B cell (primary cell): ENCODE data around the gene SLC12A4. TPM values are rescaled to one million over a fixed set of nuclear protein-coding genes. Genes with fewer than 3 reads are reported as not detected.

ENCODE experiments used
- ATAC-seq: fragments of 200-7000 bp; cut with Tn5 transposase; one replicate; pipeline ENCODE4 v1.10.0; 2021; ENCODE audit warnings: low read depth, mild to moderate bottlenecking, moderate number of reproducible peaks, moderate library complexity
- CTCF ChIA-PET: fragments of 350-600 bp; sonication (Branson Sonifier 250); formaldehyde crosslinking; loops from one replicate; lab custom pipeline; 2021; ENCODE audit warnings: antibody characterized with exemption, inconsistent platforms; lab: Charles Lee
- POLR2A ChIA-PET: fragments of 350-600 bp; sonication (Branson Sonifier 250); formaldehyde crosslinking; loops from one replicate; lab custom pipeline; 2021; ENCODE audit warnings: antibody characterized with exemption; lab: Charles Lee
- DNase-seq: peaks from one replicate; pipeline ENCODE4 v3.0.0; 2013
- H2AFZ ChIP-seq: 2 replicates; pipeline ENCODE4 v1.6.1; 2012; ENCODE audit warnings: mild to moderate bottlenecking, low read depth, low read length; ENCODE audit not compliant: insufficient read depth, poor library complexity, severe bottlenecking
- H3K27ac ChIP-seq, 2 donors: 1 replicate in 1 of 2; 2 replicates in 1 of 2; pipeline ENCODE4 v1.5.1; 2012 to 2013; ENCODE audit warnings: low read length in 2 of 2, mild to moderate bottlenecking in 2 of 2, moderate library complexity in 1 of 2
- H3K27me3 ChIP-seq, 4 experiments: fragments of 200-600 bp in 1 of 4; sonication (generic) in 1 of 4; replicated peaks in 1 of 4; 1 replicate in 2 of 4; 2 replicates in 2 of 4; pipeline versions ENCODE4 v1.6.1 to v1.7.0; 2013 to 2016; ENCODE audit warnings: low read length in 3 of 4, mild to moderate bottlenecking in 2 of 4, mixed read lengths in 1 of 4, moderate library complexity in 1 of 4; ENCODE audit not compliant: insufficient read depth in 4 of 4, control insufficient read depth in 3 of 4; ENCODE audit errors: control extremely low read depth in 1 of 4
- H3K36me3 ChIP-seq, 2 experiments: replicated peaks in 1 of 2; 1 replicate in 1 of 2; 2 replicates in 1 of 2; pipeline versions ENCODE4 v1.6.1 to v1.7.1; 2013; ENCODE audit warnings: low read length in 1 of 2; ENCODE audit not compliant: insufficient read depth in 2 of 2, control insufficient read depth in 1 of 2; ENCODE audit errors: control extremely low read depth in 1 of 2, extremely low read depth in 1 of 2
- H3K4me1 ChIP-seq, 2 donors: fragments of 200-600 bp in 1 of 2; sonication (generic) in 1 of 2; 1 replicate in 1 of 2; 2 replicates in 1 of 2; pipeline versions ENCODE4 v1.5.1 to v1.6.1; 2013 to 2017; ENCODE audit warnings: low read length in 2 of 2; ENCODE audit not compliant: control insufficient read depth in 2 of 2, insufficient read depth in 2 of 2
- H3K4me2 ChIP-seq: replicated peaks from 2 replicates; pipeline ENCODE3; 2012; ENCODE audit warnings: mild to moderate bottlenecking, low read depth, low read length; ENCODE audit not compliant: poor library complexity, severe bottlenecking
- H3K4me3 ChIP-seq, 5 experiments: fragments of 200-600 bp in 1 of 5; sonication (generic) in 1 of 5; 1 replicate in 3 of 5; 2 replicates in 2 of 5; pipeline versions ENCODE4 v1.5.1 to v1.7.0; 2011 to 2016; ENCODE audit warnings: low read length in 4 of 5, mild to moderate bottlenecking in 4 of 5, low read depth in 2 of 5, control low read depth in 1 of 5, moderate library complexity in 1 of 5; ENCODE audit not compliant: insufficient read depth in 1 of 5; ENCODE audit errors: control extremely low read depth in 1 of 5, extremely low read depth in 1 of 5
- H3K79me2 ChIP-seq: fragments of 200-600 bp; sonication (generic); one replicate; pipeline ENCODE4 v1.6.0; 2016; ENCODE audit warnings: low read length; ENCODE audit not compliant: control insufficient read depth, insufficient read depth
- H3K9ac ChIP-seq: fragments of 200-600 bp; sonication (generic); 2 replicates; pipeline ENCODE4 v1.6.1; 2017; ENCODE audit warnings: mild to moderate bottlenecking, low read length, moderate library complexity
- H3K9me3 ChIP-seq, 3 donors: one replicate each; pipeline versions ENCODE4 v1.6.1 to v1.7.1; 2013; ENCODE audit warnings: low read length in 2 of 3; ENCODE audit not compliant: control insufficient read depth in 2 of 3, insufficient read depth in 1 of 3; ENCODE audit errors: control extremely low read depth in 1 of 3
- H4K20me1 ChIP-seq: 2 replicates; pipeline ENCODE4 v1.6.0; 2012; ENCODE audit warnings: mild to moderate bottlenecking, low read length; ENCODE audit not compliant: insufficient read depth, control insufficient read depth, poor library complexity, severe bottlenecking
- H3K27ac Mint-ChIP-seq: one replicate; pipeline ENCODE4 v1.8.0; 2021; ENCODE audit warnings: mixed read lengths
- H3K27me3 Mint-ChIP-seq: one replicate; pipeline ENCODE4 v1.8.0; 2021; ENCODE audit warnings: mixed read lengths
- H3K4me1 Mint-ChIP-seq: one replicate; pipeline ENCODE4 v1.8.0; 2021; ENCODE audit warnings: mixed read lengths
- H3K4me3 Mint-ChIP-seq: one replicate; pipeline ENCODE4 v1.8.0; 2021; ENCODE audit warnings: mixed read lengths
- H3K9me3 Mint-ChIP-seq: one replicate; pipeline ENCODE4 v1.8.0; 2022; ENCODE audit warnings: mixed read lengths; ENCODE audit not compliant: insufficient read depth
- EZH2 ChIP-seq: IDR thresholded peaks from 2 replicates; pipeline ENCODE4 v1.6.1; 2012; ENCODE audit warnings: borderline replicate concordance, low read depth, mild to moderate bottlenecking, moderate library complexity, low read length; ENCODE audit not compliant: insufficient read depth, poor library complexity, severe bottlenecking
- WGBS: methylation state at CpG from one replicate; pipeline ENCODE4 v1.1.5; 2013; ENCODE audit warnings: missing lambda C conversion rate; ENCODE audit not compliant: insufficient coverage; 5-methylcytosine and 5-hydroxymethylcytosine counted together
- intact Hi-C: fragments of 100-400 bp; cut with micrococcal nuclease; formaldehyde crosslinking; loops from one replicate; pipeline ENCODE4 v1.10.0; 2022
- polyA plus RNA-seq: library from polyadenylated mRNA; depleted of rRNA; stranded (reverse); fragments of >200 nt; gene quantifications from 2 replicates; pipeline ENCODE4 v1.2.3, GENCODE V29; 2012
- total RNA-seq, 2 donors: library from RNA; stranded (reverse); fragments of 120-200 nt in 1 of 2; gene quantifications; 1 replicate in 1 of 2; 2 replicates in 1 of 2; pipeline versions ENCODE4 v1.2.3 to v1.2.4, GENCODE V29; 2013 to 2022
- TF ChIP-seq, protein P1 (sequence below): fragments of 200-600 bp; IDR thresholded peaks from one replicate; pipeline ENCODE4 v1.8.0; 2022; ENCODE audit warnings: antibody characterized with exemption, mild to moderate bottlenecking

Gene SLC12A4
- total and polyA plus RNA-seq, 2 donors (not counting 1 experiment from before 2014, with no cell fraction given), result 20.2 to 42.2 TPM

DNA sequence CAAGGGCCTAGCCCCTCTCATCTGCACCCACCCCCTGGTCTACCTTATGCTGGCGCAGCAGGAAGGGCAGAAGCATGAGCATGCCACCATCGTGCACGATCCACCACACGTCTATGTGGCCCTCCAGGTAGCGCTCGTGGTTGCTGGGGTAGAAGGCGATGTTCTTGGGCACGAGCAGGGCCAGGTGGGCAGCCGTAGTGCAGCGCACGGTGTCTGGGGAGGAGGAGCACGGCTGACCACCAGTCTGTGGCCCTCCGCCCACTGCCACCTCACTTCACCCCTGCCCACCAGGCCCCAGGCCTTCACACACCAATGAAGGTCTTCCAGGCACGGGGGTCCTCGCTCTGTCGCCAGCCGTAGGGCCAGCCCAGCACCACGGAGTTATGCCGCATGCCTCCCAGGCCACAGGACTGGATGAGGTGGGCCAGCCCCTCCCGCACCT lies 22.3 kb downstream of the SLC12A4 start:
- DNase-seq (no peak), ATAC-seq (no peak)
- Histone ChIP-seq H2AFZ (no peak overlapping the region), H3K9me3 (no peaks in the 10 kb centered on the region), H4K20me1 (peaks cover 11% of the 10 kb centered on the region), H3K4me1 (peaks cover 0 to 10% of the 10 kb centered on the region in 2 donors), H3K4me2 (no peak overlapping the region), H3K27me3 (no peaks in the 10 kb centered on the region), H3K4me3 (no peak overlapping the region), H3K36me3 (peaks cover 0 to 11% of the 10 kb centered on the region in 2 experiments), H3K27ac (no peak overlapping the region), H3K79me2 (peaks cover 36% of the 10 kb centered on the region), H3K9ac (no peak overlapping the region)
- Mint-ChIP-seq H3K4me1 (peaks cover 4% of the 10 kb centered on the region), H3K27ac (no peak overlapping the region), H3K27me3 (no peaks in the 10 kb centered on the region), H3K4me3 (no peak overlapping the region), H3K9me3 (no peaks in the 10 kb centered on the region)
- intact Hi-C loops, result no loop called here
- no peak for TF ChIP-seq EZH2
- TF ChIP-seq, protein P1, sequence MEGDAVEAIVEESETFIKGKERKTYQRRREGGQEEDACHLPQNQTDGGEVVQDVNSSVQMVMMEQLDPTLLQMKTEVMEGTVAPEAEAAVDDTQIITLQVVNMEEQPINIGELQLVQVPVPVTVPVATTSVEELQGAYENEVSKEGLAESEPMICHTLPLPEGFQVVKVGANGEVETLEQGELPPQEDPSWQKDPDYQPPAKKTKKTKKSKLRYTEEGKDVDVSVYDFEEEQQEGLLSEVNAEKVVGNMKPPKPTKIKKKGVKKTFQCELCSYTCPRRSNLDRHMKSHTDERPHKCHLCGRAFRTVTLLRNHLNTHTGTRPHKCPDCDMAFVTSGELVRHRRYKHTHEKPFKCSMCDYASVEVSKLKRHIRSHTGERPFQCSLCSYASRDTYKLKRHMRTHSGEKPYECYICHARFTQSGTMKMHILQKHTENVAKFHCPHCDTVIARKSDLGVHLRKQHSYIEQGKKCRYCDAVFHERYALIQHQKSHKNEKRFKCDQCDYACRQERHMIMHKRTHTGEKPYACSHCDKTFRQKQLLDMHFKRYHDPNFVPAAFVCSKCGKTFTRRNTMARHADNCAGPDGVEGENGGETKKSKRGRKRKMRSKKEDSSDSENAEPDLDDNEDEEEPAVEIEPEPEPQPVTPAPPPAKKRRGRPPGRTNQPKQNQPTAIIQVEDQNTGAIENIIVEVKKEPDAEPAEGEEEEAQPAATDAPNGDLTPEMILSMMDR, result no peak
- CTCF ChIA-PET, result interaction anchor here (0.7 to 1.4 kb wide), 4 partner anchors 9 to 62 kb away, joined by 3 to 5 read pairs (median 4); partner anchors contain the start of gene PSMB10
- POLR2A ChIA-PET, result no interaction called here
- 96% methylated on average over 19 of the region's 20 CpGs for WGBS

DNA sequence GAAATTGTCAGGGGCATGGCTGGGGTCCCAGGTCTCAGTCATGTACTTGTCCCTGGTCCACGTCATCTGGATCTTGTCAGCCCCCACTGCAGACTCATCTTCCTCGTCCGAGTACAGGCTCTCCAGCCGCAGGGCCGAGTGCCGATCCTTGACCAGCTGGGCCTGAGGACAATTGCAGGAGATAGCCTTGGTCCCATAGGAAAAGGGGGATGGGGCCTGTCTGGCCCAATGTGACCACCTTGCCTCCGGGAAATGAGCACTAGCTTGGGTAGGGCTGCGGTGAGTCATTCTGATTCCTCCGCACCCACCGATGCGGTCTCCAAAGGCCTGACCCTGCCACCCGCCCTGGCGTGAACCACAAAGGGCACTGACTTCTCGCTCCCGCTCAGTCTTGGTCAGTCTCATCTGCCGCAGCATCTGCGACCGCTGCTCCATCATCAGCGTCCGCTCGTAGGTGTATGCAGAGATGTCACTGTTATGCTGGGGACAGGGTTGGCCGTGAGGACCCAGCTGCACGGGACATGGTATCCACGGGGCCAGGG lies 23.0 kb downstream of the SLC12A4 start:
- no peak overlapping the region for H3K27ac ChIP-seq
- peaks cover 11% of the 10 kb centered on the region for H4K20me1 ChIP-seq
- Mint-ChIP-seq H3K27me3 (no peaks in the 10 kb centered on the region), H3K4me1 (peaks cover 5% of the 10 kb centered on the region), H3K4me3 (no peak overlapping the region), H3K9me3 (no peaks in the 10 kb centered on the region), H3K27ac (no peak overlapping the region)
- peaks cover 0 to 11% of the 10 kb centered on the region in 2 experiments for H3K36me3 ChIP-seq
- ChIA-PET POLR2A (no interaction called here), CTCF (interaction anchor here (1.4 kb wide), 1 partner anchor 62 kb away, joined by 5 read pairs; no protein-coding TSS in a partner anchor)
- peaks cover 39% of the 10 kb centered on the region for H3K79me2 ChIP-seq
- peaks cover under 1 to 12% of the 10 kb centered on the region in 2 donors for H3K4me1 ChIP-seq
- no peaks in the 10 kb centered on the region for H3K9me3 ChIP-seq
- ATAC-seq, result no peak
- intact Hi-C loops, result no loop called here
- DNase-seq, result no peak
- H2AFZ ChIP-seq, result no peak overlapping the region
- TF ChIP-seq, protein P1, result no peak
- TF ChIP-seq EZH2, result no peak
- no peak overlapping the region for H3K4me3 ChIP-seq
- WGBS, result 90% methylated on average over 22 of the region's 24 CpGs
- no peaks in the 10 kb centered on the region for H3K27me3 ChIP-seq
- H3K9ac ChIP-seq, result no peak overlapping the region
- no peak overlapping the region for H3K4me2 ChIP-seq
